T47D (cell line): ENCODE results near the gene ZNF618.

Experiments used
- DNase-seq, 2 experiments: peaks; one replicate each; pipeline versions ENCODE4 v3.0.0 to v3.0.0-alpha.2; 2011 to 2012; ENCODE audit warnings: low read depth in 1 of 2, low spot score in 1 of 2
- JUND ChIP-seq: IDR thresholded peaks from 2 replicates; pipeline ENCODE4 v1.6.1; 2012; ENCODE audit warnings: low read depth
- in situ Hi-C: cut with HindIII; loops from 2 replicates; pipeline ENCODE4 v1.10.0; 2016; ENCODE audit warnings: low sequenced_read_pairs, low pct_unique_long_range_greater_than_20kb

The ZNF618 gene

DNA sequence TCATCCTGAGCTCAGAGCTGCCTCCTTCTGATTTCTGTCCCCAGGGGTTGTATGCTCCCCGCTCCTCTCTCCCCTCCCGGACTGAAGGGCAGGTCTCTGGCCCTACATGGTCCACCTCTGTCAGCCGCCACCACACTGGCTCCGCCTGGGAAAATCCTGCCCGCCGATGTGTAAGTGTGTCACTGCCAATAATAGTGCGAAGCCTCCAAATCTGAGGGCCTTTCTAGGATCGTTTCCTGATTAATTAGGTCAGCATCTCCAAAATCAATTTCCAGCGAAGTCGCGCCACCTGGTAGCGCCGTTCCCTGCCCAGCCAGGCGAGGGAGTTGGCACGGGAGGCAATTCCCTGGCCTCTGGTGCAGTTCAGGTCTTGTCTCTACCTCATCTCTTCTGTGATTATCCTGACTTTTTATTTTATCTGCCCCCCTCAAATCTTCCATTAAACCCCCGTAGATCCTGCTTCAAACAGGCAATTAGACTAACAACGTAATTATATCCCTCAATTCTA lies 73.5 kb downstream of the ZNF618 start:
- no peak for TF ChIP-seq JUND
- no peak for DNase-seq
- in situ Hi-C loops = no loop called here

DNA sequence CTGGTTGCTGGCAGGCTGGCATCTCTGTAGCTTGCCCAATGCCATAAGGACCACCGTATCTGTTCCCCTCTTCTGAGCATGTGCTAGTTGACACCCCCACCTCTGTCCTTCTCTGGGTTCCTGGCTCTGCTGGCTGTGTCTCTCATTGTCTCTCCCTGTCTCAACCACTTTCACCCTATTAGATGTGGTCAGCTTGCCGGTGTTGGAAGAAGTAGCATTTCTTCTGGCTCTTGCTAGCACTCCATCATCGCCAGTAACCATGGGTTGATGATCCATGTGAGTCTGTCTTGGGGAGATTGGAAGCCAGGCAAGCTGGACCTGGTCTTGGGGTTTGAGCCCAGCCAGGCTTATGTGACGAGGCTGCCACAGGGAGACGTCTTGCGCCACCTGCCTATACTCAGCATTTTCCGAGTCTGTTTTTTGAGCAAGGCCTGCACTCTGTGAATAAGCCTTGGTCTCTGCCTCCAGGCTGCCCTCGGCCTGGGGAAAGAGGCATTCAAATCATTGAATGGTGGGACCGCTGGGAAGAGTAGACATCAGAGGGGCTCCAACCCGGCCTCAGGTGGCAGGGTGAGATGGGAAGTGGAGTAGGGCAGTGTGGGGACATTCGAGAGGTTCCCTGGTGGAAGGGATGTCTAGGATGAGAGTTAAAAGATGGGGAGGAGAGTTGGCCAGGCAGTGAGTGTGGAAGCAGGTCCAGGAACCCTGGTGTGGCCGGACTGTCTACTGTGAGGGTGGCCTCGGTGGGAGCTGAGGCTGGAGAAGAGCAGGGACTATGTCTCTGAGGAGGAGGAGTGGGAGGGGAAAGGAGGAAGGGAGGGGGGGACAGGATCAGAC lies 74.3 kb downstream of the ZNF618 start:
- in situ Hi-C loops = no loop called here
- TF ChIP-seq JUND = no peak
- no peak for DNase-seq

DNA sequence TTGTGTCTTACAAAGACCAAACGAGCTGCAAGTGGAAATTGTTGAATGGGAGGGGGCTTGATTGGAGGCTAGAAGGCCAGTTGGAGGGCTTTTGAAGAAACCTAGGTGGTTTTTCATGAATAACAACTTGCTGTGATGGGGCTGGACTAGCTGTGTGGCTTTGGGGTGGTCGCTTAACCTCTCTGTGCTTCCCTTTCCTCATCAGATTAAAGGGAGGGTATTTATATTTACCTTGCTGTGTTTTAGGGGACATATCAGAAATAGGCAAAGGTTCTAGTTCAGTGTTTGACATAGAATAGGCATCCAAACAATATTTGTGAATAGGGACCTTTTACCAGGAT lies 74.9 kb downstream of the ZNF618 start:
- no peak for TF ChIP-seq JUND
- no peak for DNase-seq
- in situ Hi-C loops = no loop called here

DNA sequence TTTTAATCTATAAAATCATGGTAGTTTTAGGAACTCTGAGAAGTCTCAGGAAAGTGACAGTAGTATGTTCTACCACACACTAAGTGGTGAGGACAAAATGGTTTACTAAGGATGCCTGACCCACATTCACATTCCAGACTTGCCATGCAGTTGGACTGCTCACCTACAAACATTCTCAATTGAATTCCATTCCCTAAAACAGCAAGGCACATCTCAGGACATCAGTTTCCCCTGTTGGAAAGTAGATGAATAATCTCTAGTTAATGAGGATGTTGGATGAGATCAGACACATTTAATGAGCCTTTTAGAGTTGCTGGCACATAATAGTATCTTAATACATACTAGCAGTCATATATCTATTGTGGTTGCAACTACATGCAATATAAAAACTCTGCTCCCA lies 76.6 kb downstream of the ZNF618 start:
- no peak for DNase-seq
- TF ChIP-seq JUND = no peak
- in situ Hi-C loops = no loop called here

DNA sequence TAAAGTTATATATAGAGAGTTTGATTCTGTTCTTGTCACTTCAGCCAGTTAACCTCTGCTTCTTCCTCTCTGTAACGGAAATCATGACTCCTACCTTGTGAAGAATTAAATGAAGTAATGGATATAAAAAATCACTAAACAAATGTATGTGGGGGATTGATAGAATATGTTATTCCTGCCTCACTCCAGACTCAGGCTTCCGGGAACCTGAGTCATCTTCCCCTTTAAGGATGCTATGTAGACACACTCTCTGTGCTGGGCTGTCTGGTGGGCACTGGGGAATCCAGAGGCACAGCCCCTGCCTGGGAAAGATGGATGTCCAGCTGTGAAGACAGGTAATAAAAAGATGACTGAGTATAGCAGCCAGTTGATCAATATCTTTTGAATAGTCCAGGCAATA lies 77.4 kb downstream of the ZNF618 start:
- no peak for TF ChIP-seq JUND
- no peak for DNase-seq
- in situ Hi-C loops = no loop called here

DNA sequence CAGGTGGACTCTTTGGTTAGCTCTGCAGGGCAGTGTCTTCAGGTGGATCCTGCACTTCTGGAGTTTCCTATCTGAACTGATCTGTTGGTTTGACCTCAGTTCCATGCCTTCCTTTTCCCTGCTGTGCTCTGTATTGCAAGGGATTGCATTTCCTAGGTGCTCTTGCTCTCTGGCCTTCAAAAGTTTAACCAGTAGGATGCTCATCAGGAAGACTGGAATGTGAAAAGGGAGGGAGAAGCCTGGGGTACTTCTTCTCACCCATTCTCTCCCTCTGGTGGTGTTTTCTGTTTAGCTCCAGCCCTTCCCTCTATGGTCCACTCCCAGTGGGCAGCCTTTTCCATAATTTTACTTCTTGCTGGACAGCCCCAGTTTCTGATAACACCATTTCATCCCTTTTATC lies 78.5 kb downstream of the ZNF618 start:
- DNase-seq = no peak
- no peak for TF ChIP-seq JUND
- in situ Hi-C loops = no loop called here

DNA sequence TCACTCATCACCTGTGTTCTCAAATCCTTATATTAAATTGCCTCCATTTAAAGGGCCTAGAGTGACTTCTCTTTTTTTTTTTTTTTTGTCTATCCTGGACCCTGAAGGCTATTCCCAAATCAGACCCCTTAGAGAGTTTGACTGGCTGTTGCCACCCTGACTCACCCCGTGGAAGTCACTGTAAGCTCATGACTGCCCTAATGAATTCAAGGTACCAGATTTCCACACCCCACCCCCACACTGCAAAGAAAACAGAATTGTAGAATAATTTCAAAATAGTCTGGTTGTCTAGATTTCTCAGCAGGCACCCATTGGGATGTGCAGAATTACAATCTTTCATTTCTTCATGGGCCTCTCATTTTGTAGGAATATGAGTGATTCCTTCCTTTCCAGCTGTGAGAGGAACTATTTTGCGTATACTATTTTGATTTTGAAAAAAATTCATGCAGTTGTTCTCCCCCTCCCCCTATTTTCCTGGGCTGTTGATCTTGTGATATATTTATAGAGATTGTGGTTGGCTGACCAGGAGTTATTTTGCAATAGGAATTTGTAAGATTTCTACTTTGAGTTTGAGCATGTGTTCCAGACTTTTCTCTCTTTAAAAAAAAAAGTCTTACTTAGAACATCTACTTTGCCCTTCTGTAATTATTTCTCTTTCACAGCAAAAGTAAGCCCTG lies 79.1 kb downstream of the ZNF618 start:
- in situ Hi-C loops = no loop called here
- no peak for DNase-seq
- no peak for TF ChIP-seq JUND

DNA sequence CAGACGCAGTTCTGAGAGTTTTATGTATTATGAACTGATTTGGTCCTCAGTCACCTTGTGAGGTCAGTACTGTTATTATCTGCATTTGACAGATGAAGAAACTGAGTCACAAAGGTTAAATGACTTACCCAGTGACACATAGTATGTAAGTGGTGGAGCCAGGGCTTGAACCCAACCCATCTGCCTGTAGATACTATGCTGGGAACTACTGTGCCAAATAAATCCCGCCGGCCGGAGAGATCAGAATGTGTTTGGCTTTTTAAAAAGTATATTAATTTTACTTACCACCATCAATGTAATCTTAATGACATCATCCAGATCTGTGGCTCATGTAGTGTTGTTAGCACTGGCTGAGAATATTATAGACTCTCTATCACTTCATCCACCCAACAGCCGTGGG lies 80.8 kb downstream of the ZNF618 start:
- no peak for DNase-seq
- in situ Hi-C loops = no loop called here
- TF ChIP-seq JUND = no peak

DNA sequence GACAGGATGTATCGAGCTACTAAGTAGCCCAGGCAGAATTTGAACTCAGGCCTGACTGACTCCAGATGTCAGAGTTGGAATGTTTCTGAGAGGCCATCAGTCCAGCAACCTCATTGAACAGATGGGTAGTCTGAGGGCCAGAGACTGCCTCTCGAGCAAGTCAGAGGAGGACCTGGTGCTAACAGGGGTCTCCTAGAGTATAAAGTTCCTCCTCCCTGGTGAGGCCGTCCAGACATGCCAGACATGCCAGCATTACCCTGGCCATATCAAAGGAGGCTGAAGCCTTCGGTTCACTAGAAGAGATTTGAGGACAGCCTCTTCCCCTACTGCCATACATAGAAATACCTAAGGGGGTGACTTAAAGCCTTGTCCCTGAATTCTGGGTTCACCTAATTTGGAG lies 81.2 kb downstream of the ZNF618 start:
- in situ Hi-C loops = no loop called here
- no peak for DNase-seq
- no peak for TF ChIP-seq JUND

DNA sequence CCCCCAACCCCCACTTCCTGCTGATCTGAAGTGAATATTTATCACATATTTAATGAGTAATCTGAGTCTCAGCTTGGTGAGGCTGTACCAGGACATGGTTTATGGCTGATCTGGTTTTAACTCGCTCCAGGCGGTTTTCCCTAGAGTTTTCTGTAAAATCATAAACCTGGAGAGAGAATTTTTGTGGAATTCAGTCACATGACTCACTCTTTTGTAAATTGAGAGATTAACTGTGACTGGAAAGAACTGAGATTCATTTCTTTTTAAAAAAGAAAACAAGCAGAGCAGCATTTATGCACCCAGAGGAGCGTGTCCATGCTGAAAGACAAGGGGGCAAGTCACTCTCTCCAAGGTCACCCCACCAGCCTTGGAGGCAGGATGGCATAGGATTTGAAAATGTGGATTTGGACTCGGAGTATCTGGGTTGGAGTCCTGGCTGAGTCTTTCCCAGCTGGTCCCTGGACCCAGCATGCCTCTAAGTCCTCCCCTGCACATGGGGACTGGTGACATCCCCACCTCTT lies 81.8 kb downstream of the ZNF618 start:
- in situ Hi-C loops = no loop called here
- no peak for TF ChIP-seq JUND
- no peak for DNase-seq

DNA sequence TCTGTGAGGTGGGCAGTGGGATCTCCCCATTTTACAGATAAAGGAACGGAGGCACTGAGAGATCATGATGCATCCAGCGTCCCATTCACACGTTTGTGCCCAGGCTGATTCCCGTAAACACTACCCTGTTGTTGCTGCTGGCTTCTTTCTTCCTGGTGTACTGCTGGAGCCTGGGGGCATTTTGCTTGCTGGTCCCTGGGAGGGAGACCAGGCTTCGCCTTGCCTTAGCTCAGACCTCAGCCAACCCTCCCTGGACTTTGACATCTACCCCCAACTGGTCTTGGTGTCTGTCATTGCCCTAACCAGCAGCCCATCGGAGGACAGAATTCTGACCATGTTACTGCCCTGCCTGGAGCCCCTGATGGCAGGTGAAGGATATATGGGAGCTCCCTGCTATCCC lies 82.4 kb downstream of the ZNF618 start:
- DNase-seq = no peak
- in situ Hi-C loops = no loop called here
- no peak for TF ChIP-seq JUND

DNA sequence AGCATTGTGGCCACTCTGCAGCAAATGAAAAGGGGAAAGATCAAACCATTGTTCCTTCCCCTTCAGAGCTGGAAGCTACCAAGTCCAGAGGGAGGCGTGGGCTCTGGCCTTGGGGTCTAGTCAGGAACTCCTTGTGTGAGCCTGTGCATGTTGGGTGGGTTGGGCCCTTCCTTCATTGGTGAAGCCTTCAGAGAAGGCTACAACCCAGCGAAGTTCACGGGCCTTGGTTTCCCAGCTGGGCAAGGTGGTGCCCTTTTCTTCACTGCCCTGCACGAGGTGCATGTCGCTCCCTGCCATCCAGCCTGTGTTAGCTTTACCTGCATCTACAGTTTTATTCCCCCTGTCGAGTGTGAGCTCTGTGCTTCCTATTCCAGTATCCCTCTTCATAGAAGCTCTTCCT lies 84.7 kb downstream of the ZNF618 start:
- TF ChIP-seq JUND = no peak
- in situ Hi-C loops = no loop called here
- no peak for DNase-seq

DNA sequence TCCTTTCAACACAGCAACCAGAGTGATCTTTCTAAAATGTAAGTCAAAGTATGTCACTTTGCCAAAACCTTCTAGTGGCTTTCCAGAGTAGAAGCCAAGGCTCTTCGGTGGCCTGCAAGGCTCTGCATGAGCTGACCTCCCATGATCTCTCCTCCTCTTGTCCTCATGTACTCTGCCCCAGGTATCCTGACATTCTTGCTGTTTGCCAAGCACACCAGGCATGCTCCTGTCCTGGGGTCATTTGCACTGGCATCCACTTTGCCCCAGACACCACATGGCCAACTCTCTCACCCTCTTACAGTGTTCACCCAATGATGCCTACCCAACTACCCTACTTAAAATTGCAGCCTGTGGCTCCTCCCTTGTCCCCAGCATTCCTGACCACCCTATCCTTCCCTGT lies 86.3 kb downstream of the ZNF618 start:
- in situ Hi-C loops = no loop called here
- TF ChIP-seq JUND = no peak
- DNase-seq = no peak
